Measurements from ENCODE around the gene MAG. TPM values are rescaled to one million over a fixed set of nuclear protein-coding genes. Genes with fewer than 3 reads are reported as not detected.

MAG gene
- not detected in 3 replicates for total RNA-seq
- long read RNA-seq = 0 reads

GRCh38 chr19:35291916-35292315 lies at the start of gene MAG:
TSS of gene MAG (plus strand) at chr19:35292161. CDS start at chr19:35295409, 3,248 bp downstream.
- H3K4me1 Mint-ChIP-seq (ENCODE audit: low read depth) = no peaks in the 10 kb centered on the region

GRCh38 chr19:35246466-35247092 lies 45.4 kb upstream of the MAG start:
- no peak for DNase-seq (ENCODE audit: low spot score)
- Mint-ChIP-seq H3K36me3 (ENCODE audit: low read depth) (peaks cover 3% of the 10 kb centered on the region), H3K9me3 (ENCODE audit: low read depth) (peaks cover 28% of the 10 kb centered on the region), H3K27ac (ENCODE audit: unreplicated experiment) (no peak overlapping the region), H3K27me3 (ENCODE audit: low read depth) (peaks cover 72% of the 10 kb centered on the region), H3K4me1 (ENCODE audit: low read depth) (peaks cover 10% of the 10 kb centered on the region), H3K4me3 (ENCODE audit: unreplicated experiment) (no peak overlapping the region)
- TF ChIP-seq CTCF (IDR thresholded peaks at IDR 0.05) = no peak

More at GRCh38 chr19:35291916-35292315, at the start of gene MAG:
- no peak for TF ChIP-seq CTCF (IDR thresholded peaks at IDR 0.05)
- Mint-ChIP-seq H3K27me3 (ENCODE audit: low read depth) (peaks cover 36% of the 10 kb centered on the region), H3K27ac (ENCODE audit: unreplicated experiment) (no peak within 1 kb of the TSS), H3K9me3 (ENCODE audit: low read depth) (no peaks in the 10 kb centered on the region), H3K36me3 (ENCODE audit: low read depth) (no peaks in the 10 kb centered on the region), H3K4me3 (ENCODE audit: unreplicated experiment) (no peak within 1 kb of the TSS)
- DNase-seq (ENCODE audit: low spot score) = no peak

- no peak for DNase-seq (ENCODE audit: low spot score)
- no peak for TF ChIP-seq CTCF (IDR thresholded peaks at IDR 0.05)
- peaks cover 68% of the 10 kb centered on the region for H3K27me3 Mint-ChIP-seq (ENCODE audit: low read depth)
- peaks cover 24% of the 10 kb centered on the region for H3K9me3 Mint-ChIP-seq (ENCODE audit: low read depth)
- peak overlapping the region; percentile 35 for H3K4me3 Mint-ChIP-seq (ENCODE audit: unreplicated experiment)
- H3K36me3 Mint-ChIP-seq (ENCODE audit: low read depth) = peaks cover 3% of the 10 kb centered on the region
- H3K27ac Mint-ChIP-seq (ENCODE audit: unreplicated experiment) = no peak overlapping the region
- peaks cover 10% of the 10 kb centered on the region for H3K4me1 Mint-ChIP-seq (ENCODE audit: low read depth)
Measured at GRCh38 chr19:35247526-35248309, 44.2 kb upstream of the MAG start.

- no peak for TF ChIP-seq CTCF (IDR thresholded peaks at IDR 0.05)
- H3K27ac Mint-ChIP-seq (ENCODE audit: unreplicated experiment) = no peak within 1 kb of the TSS
- peaks cover 61% of the 10 kb centered on the region for H3K27me3 Mint-ChIP-seq (ENCODE audit: low read depth)
- DNase-seq (ENCODE audit: low spot score) = no peak
- peaks cover 20% of the 10 kb centered on the region for H3K9me3 Mint-ChIP-seq (ENCODE audit: low read depth)
- peaks cover 10% of the 10 kb centered on the region for H3K4me1 Mint-ChIP-seq (ENCODE audit: low read depth)
- H3K36me3 Mint-ChIP-seq (ENCODE audit: low read depth) = peaks cover 3% of the 10 kb centered on the region
- peak within 1 kb of the TSS; percentile 50 for H3K4me3 Mint-ChIP-seq (ENCODE audit: unreplicated experiment)
Measured at GRCh38 chr19:35248310-35249145, 43.4 kb upstream of the MAG start, which contains the start of gene LSR. TSS of gene LSR (plus strand) at chr19:35249002. CDS start at chr19:35249023, 21 bp downstream.
